HEK293 (cell line): ENCODE results near the gene DLGAP4.

Experiments used
- CTCF ChIP-seq: fragments of 450-650 bp; formaldehyde crosslinking; IDR thresholded peaks from 2 replicates; pipeline ENCODE4 v1.5.1; 2016; ENCODE audit warnings: missing biosample characterization, missing genetic modification characterization
- SETDB1 ChIP-seq: IDR thresholded peaks from one replicate; pipeline ENCODE4 v1.6.1; 2017; ENCODE audit warnings: mild to moderate bottlenecking, low read length, moderate library complexity, mixed read lengths; ENCODE audit not compliant: insufficient read length
- ZBTB17 ChIP-seq: fragments of 450-650 bp; formaldehyde crosslinking; IDR thresholded peaks from 2 replicates; pipeline ENCODE4 v1.5.1; 2016; ENCODE audit warnings: missing biosample characterization, missing genetic modification characterization
- ZFP69B ChIP-seq: fragments of 450-650 bp; formaldehyde crosslinking; IDR thresholded peaks from 2 replicates; pipeline ENCODE4 v1.5.1; 2016; ENCODE audit warnings: missing biosample characterization, missing genetic modification characterization
- ZNF121 ChIP-seq: fragments of 450-650 bp; formaldehyde crosslinking; IDR thresholded peaks from 2 replicates; pipeline ENCODE4 v1.5.1; 2016; ENCODE audit warnings: missing biosample characterization, missing genetic modification characterization
- ZNF138 ChIP-seq: fragments of 450-650 bp; formaldehyde crosslinking; IDR thresholded peaks from 2 replicates; pipeline ENCODE4 v1.5.1; 2016; ENCODE audit warnings: missing biosample characterization, missing genetic modification characterization, borderline replicate concordance
- ZNF155 ChIP-seq: fragments of 450-650 bp; formaldehyde crosslinking; IDR thresholded peaks from 2 replicates; pipeline ENCODE4 v1.5.1; 2016; ENCODE audit warnings: missing biosample characterization, missing genetic modification characterization
- ZNF169 ChIP-seq: fragments of 450-650 bp; formaldehyde crosslinking; IDR thresholded peaks from 2 replicates; pipeline ENCODE4 v1.5.1; 2016; ENCODE audit warnings: missing biosample characterization, missing genetic modification characterization
- ZNF175 ChIP-seq: fragments of 450-650 bp; formaldehyde crosslinking; IDR thresholded peaks from 2 replicates; pipeline ENCODE4 v1.5.1; 2016; ENCODE audit warnings: missing biosample characterization, missing genetic modification characterization
- ZNF2 ChIP-seq: fragments of 450-650 bp; formaldehyde crosslinking; IDR thresholded peaks from 2 replicates; pipeline ENCODE4 v1.5.1; 2016; ENCODE audit warnings: missing biosample characterization, missing genetic modification characterization
- ZNF221 ChIP-seq: fragments of 450-650 bp; formaldehyde crosslinking; IDR thresholded peaks from 2 replicates; pipeline ENCODE4 v1.5.1; 2017; ENCODE audit warnings: missing biosample characterization, missing genetic modification characterization, borderline replicate concordance
- ZNF26 ChIP-seq: fragments of 450-650 bp; formaldehyde crosslinking; IDR thresholded peaks from 2 replicates; pipeline ENCODE4 v1.5.1; 2016; ENCODE audit warnings: missing biosample characterization, missing genetic modification characterization
- ZNF274 ChIP-seq, 2 experiments: fragments of 200-500 bp in 1 of 2; fragments of 450-650 bp in 1 of 2; sonication (Bioruptor generic) in 1 of 2; formaldehyde crosslinking in 1 of 2; IDR thresholded peaks; 2 replicates each; pipeline versions ENCODE4 v1.5.1 to v1.6.1; 2014 to 2016; ENCODE audit warnings: borderline replicate concordance in 1 of 2, inconsistent platforms in 1 of 2, low read length in 1 of 2, missing biosample characterization in 1 of 2, missing genetic modification characterization in 1 of 2
- ZNF350 ChIP-seq: fragments of 450-650 bp; formaldehyde crosslinking; IDR thresholded peaks from 2 replicates; pipeline ENCODE4 v1.5.0; 2017; ENCODE audit warnings: missing biosample characterization, mild to moderate bottlenecking, missing genetic modification characterization
- ZNF416 ChIP-seq: fragments of 450-650 bp; formaldehyde crosslinking; IDR thresholded peaks from 2 replicates; pipeline ENCODE4 v1.5.1; 2016; ENCODE audit warnings: missing biosample characterization, missing genetic modification characterization
- ZNF473 ChIP-seq: fragments of 450-650 bp; formaldehyde crosslinking; IDR thresholded peaks from 2 replicates; pipeline ENCODE4 v1.5.1; 2017; ENCODE audit warnings: missing biosample characterization, missing genetic modification characterization
- ZNF48 ChIP-seq: fragments of 450-650 bp; formaldehyde crosslinking; IDR thresholded peaks from 2 replicates; pipeline ENCODE4 v1.5.1; 2016; ENCODE audit warnings: missing biosample characterization, missing genetic modification characterization
- ZNF521 ChIP-seq: fragments of 450-650 bp; formaldehyde crosslinking; IDR thresholded peaks from 2 replicates; pipeline ENCODE4 v1.5.1; 2017; ENCODE audit warnings: missing biosample characterization, mild to moderate bottlenecking, missing genetic modification characterization
- ZNF654 ChIP-seq: fragments of 450-650 bp; formaldehyde crosslinking; IDR thresholded peaks from 2 replicates; pipeline ENCODE4 v1.5.1; 2016; ENCODE audit warnings: low read depth, missing biosample characterization, missing genetic modification characterization
- ZNF660 ChIP-seq: fragments of 450-650 bp; IDR thresholded peaks from 2 replicates; pipeline ENCODE4 v1.5.1; 2018; ENCODE audit warnings: missing biosample characterization, mild to moderate bottlenecking, missing genetic modification characterization
- ZNF76 ChIP-seq: fragments of 450-650 bp; formaldehyde crosslinking; IDR thresholded peaks from 2 replicates; pipeline ENCODE4; 2016; ENCODE audit warnings: low read depth, missing biosample characterization, missing genetic modification characterization, borderline replicate concordance
- ZNF777 ChIP-seq: fragments of 450-650 bp; formaldehyde crosslinking; IDR thresholded peaks from 2 replicates; pipeline ENCODE4 v1.5.1; 2017; ENCODE audit warnings: missing biosample characterization, missing genetic modification characterization, borderline replicate concordance
- ZSCAN5A ChIP-seq: fragments of 450-650 bp; formaldehyde crosslinking; IDR thresholded peaks from 2 replicates; pipeline ENCODE4 v1.5.1; 2016; ENCODE audit warnings: missing biosample characterization, missing genetic modification characterization
- TF ChIP-seq, protein P1 (sequence below): fragments of 450-650 bp; formaldehyde crosslinking; IDR thresholded peaks from 2 replicates; pipeline ENCODE4 v1.5.1; 2016; ENCODE audit warnings: missing biosample characterization, missing genetic modification characterization
- TF ChIP-seq, protein P2 (sequence below): fragments of 450-650 bp; formaldehyde crosslinking; IDR thresholded peaks from 2 replicates; pipeline ENCODE4 v1.5.1; 2017; ENCODE audit warnings: missing biosample characterization, missing genetic modification characterization
- TF ChIP-seq, protein P3 (sequence below): fragments of 450-650 bp; formaldehyde crosslinking; IDR thresholded peaks from 2 replicates; pipeline ENCODE4 v1.5.1; 2017; ENCODE audit warnings: missing biosample characterization, missing genetic modification characterization
- TF ChIP-seq, protein P4 (sequence below): fragments of 450-650 bp; formaldehyde crosslinking; IDR thresholded peaks from 2 replicates; pipeline ENCODE4 v1.5.1; 2016; ENCODE audit warnings: missing biosample characterization, missing genetic modification characterization, low read depth

The DLGAP4 gene

DNA sequence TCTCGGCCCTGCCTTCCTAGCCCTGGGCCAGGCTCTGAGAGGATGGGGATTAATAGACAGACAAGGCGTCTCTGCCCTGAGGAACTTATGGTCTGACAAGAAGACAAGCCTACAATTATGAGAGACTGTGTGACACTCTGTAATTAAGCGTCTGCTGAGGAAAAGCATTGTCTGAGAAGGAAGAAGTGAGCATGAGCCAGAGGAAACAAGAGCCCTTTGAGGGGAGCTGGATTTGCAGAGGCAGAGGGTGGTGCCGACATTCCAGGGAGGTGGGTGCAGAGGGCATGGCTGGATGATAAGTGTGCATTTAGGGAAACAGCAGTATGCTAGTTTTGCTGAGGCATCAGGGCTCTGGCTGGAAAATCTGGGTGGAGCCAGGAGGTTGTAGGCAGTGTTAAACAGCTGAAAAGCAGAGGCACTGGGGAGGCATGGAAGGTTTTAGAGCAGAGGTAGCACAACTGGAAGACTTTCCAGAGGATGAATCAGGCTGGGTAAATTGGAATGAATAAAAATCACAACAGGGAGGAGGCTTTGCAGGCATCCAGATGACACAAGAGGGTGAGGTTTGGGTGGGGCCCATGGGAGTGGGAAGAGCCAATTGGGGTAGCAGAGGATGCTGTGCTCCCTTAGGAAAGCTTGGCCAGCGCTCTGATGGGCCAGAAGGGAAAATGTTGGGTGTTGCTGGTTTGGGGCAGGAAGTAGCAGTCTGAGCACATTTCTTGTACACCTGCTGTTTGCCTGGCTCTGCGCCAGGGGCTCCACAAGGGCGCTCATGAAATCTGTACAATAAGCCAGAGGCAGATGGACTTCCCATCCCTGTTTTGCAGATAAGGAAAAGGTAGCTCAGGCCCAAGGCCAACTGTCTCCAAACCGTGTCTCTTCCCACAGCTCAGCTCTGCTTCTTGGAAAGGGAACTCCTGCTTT, 161.2 kb downstream of the DLGAP4 start (continued):
- TF ChIP-seq, protein P1, sequence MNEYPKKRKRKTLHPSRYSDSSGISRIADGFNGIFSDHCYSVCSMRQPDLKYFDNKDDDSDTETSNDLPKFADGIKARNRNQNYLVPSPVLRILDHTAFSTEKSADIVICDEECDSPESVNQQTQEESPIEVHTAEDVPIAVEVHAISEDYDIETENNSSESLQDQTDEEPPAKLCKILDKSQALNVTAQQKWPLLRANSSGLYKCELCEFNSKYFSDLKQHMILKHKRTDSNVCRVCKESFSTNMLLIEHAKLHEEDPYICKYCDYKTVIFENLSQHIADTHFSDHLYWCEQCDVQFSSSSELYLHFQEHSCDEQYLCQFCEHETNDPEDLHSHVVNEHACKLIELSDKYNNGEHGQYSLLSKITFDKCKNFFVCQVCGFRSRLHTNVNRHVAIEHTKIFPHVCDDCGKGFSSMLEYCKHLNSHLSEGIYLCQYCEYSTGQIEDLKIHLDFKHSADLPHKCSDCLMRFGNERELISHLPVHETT (tag by site-specific recombination), result no peak
- TF ChIP-seq ZNF138 (no peak), ZNF654 (tag by site-specific recombination) (no peak), CTCF (tag by site-specific recombination) (no peak), ZFP69B (tag by site-specific recombination) (peak; percentile 87), ZSCAN5A (tag by site-specific recombination) (no peak), ZNF2 (tag by site-specific recombination) (no peak), ZNF473 (tag by site-specific recombination) (no peak), ZNF76 (tag by site-specific recombination) (no peak), ZNF416 (tag by site-specific recombination) (no peak), ZNF169 (no peak), ZNF121 (no peak), ZBTB17 (tag by site-specific recombination) (peak; percentile 11; the same call in 1 of the 2 replicates), ZNF26 (tag by site-specific recombination) (no peak), SETDB1 (no peak), ZNF521 (no peak), ZNF155 (tag by site-specific recombination) (no peak), ZNF48 (tag by site-specific recombination) (no peak), ZNF777 (tag by site-specific recombination) (no peak), ZNF274 (IDR thresholded peaks at IDR 0.05; ENCODE audit: low read length) (no peak), ZNF274 (tag by site-specific recombination; IDR thresholded peaks at IDR 0.05; ENCODE audit: borderline replicate concordance) (no peak), ZNF175 (tag by site-specific recombination) (no peak), ZNF660 (tag by site-specific recombination) (no peak), ZNF221 (no peak), ZNF350 (tag by site-specific recombination) (no peak)
- TF ChIP-seq, protein P2, sequence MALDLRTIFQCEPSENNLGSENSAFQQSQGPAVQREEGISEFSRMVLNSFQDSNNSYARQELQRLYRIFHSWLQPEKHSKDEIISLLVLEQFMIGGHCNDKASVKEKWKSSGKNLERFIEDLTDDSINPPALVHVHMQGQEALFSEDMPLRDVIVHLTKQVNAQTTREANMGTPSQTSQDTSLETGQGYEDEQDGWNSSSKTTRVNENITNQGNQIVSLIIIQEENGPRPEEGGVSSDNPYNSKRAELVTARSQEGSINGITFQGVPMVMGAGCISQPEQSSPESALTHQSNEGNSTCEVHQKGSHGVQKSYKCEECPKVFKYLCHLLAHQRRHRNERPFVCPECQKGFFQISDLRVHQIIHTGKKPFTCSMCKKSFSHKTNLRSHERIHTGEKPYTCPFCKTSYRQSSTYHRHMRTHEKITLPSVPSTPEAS, result no peak
- TF ChIP-seq, protein P3, sequence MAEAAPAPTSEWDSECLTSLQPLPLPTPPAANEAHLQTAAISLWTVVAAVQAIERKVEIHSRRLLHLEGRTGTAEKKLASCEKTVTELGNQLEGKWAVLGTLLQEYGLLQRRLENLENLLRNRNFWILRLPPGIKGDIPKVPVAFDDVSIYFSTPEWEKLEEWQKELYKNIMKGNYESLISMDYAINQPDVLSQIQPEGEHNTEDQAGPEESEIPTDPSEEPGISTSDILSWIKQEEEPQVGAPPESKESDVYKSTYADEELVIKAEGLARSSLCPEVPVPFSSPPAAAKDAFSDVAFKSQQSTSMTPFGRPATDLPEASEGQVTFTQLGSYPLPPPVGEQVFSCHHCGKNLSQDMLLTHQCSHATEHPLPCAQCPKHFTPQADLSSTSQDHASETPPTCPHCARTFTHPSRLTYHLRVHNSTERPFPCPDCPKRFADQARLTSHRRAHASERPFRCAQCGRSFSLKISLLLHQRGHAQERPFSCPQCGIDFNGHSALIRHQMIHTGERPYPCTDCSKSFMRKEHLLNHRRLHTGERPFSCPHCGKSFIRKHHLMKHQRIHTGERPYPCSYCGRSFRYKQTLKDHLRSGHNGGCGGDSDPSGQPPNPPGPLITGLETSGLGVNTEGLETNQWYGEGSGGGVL (tag by site-specific recombination), result peak; percentile 15; the same call in 1 of the 2 replicates
- TF ChIP-seq, protein P4, sequence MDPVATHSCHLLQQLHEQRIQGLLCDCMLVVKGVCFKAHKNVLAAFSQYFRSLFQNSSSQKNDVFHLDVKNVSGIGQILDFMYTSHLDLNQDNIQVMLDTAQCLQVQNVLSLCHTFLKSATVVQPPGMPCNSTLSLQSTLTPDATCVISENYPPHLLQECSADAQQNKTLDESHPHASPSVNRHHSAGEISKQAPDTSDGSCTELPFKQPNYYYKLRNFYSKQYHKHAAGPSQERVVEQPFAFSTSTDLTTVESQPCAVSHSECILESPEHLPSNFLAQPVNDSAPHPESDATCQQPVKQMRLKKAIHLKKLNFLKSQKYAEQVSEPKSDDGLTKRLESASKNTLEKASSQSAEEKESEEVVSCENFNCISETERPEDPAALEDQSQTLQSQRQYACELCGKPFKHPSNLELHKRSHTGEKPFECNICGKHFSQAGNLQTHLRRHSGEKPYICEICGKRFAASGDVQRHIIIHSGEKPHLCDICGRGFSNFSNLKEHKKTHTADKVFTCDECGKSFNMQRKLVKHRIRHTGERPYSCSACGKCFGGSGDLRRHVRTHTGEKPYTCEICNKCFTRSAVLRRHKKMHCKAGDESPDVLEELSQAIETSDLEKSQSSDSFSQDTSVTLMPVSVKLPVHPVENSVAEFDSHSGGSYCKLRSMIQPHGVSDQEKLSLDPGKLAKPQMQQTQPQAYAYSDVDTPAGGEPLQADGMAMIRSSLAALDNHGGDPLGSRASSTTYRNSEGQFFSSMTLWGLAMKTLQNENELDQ (tag by site-specific recombination), result no peak
